ENCODE results near the gene MAGI2. TPM values are rescaled to one million over a fixed set of nuclear protein-coding genes. Genes with fewer than 3 reads are reported as not detected.

The MAGI2 gene
- total RNA-seq, 3 donors from 2014 or later (not counting 1 experiment from before 2014, with no cell fraction given): 0.09 to 0.48 (median 0.27) TPM

GRCh38 chr7:79216236-79216635 is 237.2 kb downstream of the MAGI2 start:
- Histone ChIP-seq H3K9me3 (ENCODE audit: control insufficient read depth, insufficient read depth, low read length) (no peaks in the 10 kb centered on the region), H3K36me3 (ENCODE audit: control insufficient read depth, insufficient read depth, low read length) (no peaks in the 10 kb centered on the region), H3K4me1 (ENCODE audit: control insufficient read depth, insufficient read depth, low read length) (no peaks in the 10 kb centered on the region), H3K27ac (ENCODE audit: low read length) (no peak overlapping the region), H3K27me3 (ENCODE audit: control insufficient read depth, insufficient read depth, low read length) (no peaks in the 10 kb centered on the region), H3K4me3 (ENCODE audit: low read length) (no peak overlapping the region)
- Mint-ChIP-seq H3K4me1 (no peaks in the 10 kb centered on the region), H3K4me3 (no peak overlapping the region), H3K27me3 (ENCODE audit: low read depth in 2 of 2) (no peaks in the 10 kb centered on the region), H3K27ac (no peak overlapping the region), H3K36me3 (no peaks in the 10 kb centered on the region), H3K9me3 (peaks cover 5 to 13% of the 10 kb centered on the region in 2 donors)
- ATAC-seq (no peak), DNase-seq (no peak)
- TF ChIP-seq, protein P1, sequence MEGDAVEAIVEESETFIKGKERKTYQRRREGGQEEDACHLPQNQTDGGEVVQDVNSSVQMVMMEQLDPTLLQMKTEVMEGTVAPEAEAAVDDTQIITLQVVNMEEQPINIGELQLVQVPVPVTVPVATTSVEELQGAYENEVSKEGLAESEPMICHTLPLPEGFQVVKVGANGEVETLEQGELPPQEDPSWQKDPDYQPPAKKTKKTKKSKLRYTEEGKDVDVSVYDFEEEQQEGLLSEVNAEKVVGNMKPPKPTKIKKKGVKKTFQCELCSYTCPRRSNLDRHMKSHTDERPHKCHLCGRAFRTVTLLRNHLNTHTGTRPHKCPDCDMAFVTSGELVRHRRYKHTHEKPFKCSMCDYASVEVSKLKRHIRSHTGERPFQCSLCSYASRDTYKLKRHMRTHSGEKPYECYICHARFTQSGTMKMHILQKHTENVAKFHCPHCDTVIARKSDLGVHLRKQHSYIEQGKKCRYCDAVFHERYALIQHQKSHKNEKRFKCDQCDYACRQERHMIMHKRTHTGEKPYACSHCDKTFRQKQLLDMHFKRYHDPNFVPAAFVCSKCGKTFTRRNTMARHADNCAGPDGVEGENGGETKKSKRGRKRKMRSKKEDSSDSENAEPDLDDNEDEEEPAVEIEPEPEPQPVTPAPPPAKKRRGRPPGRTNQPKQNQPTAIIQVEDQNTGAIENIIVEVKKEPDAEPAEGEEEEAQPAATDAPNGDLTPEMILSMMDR (IDR thresholded peaks at IDR 0.05): no peak
- intact Hi-C loops (cut with micrococcal nuclease): no loop called here
- WGBS (ENCODE audit: insufficient coverage): 94% methylated on average over 4 of the region's 4 CpGs

DNA sequence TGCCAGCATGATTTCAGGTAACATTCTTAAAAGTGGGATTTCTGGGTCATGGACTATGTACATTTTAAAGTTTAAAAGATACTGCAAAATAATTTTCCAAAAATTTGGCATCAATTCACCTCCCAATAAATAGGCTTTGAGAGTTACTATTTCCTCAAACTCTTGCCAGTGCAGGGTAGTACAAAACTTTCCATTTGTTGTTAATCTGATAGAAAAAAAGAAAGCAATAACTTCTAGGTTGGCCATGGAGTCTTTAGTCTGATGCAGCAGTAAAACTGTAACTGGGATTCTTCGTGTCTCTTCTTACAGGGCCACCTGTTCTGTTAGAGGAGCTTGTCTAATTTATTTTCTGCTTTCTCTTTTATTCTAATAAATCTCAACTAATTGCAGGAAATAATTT is 241.1 kb downstream of the MAGI2 start:
- no peak overlapping the region for H3K4me3 Mint-ChIP-seq
- no peaks in the 10 kb centered on the region for H3K36me3 Mint-ChIP-seq
- intact Hi-C loops (cut with micrococcal nuclease): no loop called here
- 100% methylated on average over 1 of the region's 1 CpG for WGBS (ENCODE audit: insufficient coverage)
- no peak overlapping the region for H3K27ac ChIP-seq (ENCODE audit: low read length)
- no peak overlapping the region for H3K4me3 ChIP-seq (ENCODE audit: low read length)
- no peak overlapping the region for H3K27ac Mint-ChIP-seq
- DNase-seq (no peak), ATAC-seq (no peak)
- no peaks in the 10 kb centered on the region for H3K36me3 ChIP-seq (ENCODE audit: control insufficient read depth, insufficient read depth, low read length)
- TF ChIP-seq, protein P1 (IDR thresholded peaks at IDR 0.05): no peak
- H3K9me3 ChIP-seq (ENCODE audit: control insufficient read depth, insufficient read depth, low read length): no peaks in the 10 kb centered on the region
- peaks cover 9 to 21% of the 10 kb centered on the region in 2 donors for H3K9me3 Mint-ChIP-seq
- H3K27me3 Mint-ChIP-seq (ENCODE audit: low read depth in 2 of 2): no peaks in the 10 kb centered on the region
- no peaks in the 10 kb centered on the region for H3K4me1 ChIP-seq (ENCODE audit: control insufficient read depth, insufficient read depth, low read length)
- H3K27me3 ChIP-seq (ENCODE audit: control insufficient read depth, insufficient read depth, low read length): no peaks in the 10 kb centered on the region
- no peaks in the 10 kb centered on the region for H3K4me1 Mint-ChIP-seq

DNA sequence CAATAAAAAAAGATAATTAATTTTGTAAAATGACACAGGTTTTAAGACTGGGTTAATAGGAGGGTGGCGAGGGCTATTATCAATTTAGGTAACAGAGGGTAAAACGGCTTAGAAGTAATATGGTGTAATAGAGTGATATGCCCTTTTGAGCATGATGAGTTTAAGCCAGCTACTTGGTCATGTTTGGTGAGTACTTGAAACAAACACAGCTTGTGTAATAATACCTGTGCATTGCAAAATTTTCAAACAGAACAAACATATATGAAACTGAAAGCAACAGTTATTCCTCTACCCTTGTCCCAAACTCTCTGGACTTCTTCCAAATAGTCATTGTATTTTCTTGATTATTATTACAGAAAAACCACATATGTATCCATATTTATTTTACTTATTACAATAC is 241.7 kb downstream of the MAGI2 start:
- no peaks in the 10 kb centered on the region for H3K4me1 ChIP-seq (ENCODE audit: control insufficient read depth, insufficient read depth, low read length)
- DNase-seq: no peak
- H3K36me3 ChIP-seq (ENCODE audit: control insufficient read depth, insufficient read depth, low read length): no peaks in the 10 kb centered on the region
- no peaks in the 10 kb centered on the region for H3K9me3 ChIP-seq (ENCODE audit: control insufficient read depth, insufficient read depth, low read length)
- intact Hi-C loops (cut with micrococcal nuclease): no loop called here
- no peak overlapping the region for H3K4me3 ChIP-seq (ENCODE audit: low read length)
- no peak overlapping the region for H3K27ac ChIP-seq (ENCODE audit: low read length)
- H3K27me3 ChIP-seq (ENCODE audit: control insufficient read depth, insufficient read depth, low read length): no peaks in the 10 kb centered on the region
- WGBS (ENCODE audit: insufficient coverage): 93% methylated on average over 2 of the region's 2 CpGs
- TF ChIP-seq, protein P1 (IDR thresholded peaks at IDR 0.05): no peak
- no peaks in the 10 kb centered on the region for H3K27me3 Mint-ChIP-seq (ENCODE audit: low read depth in 2 of 2)
- H3K36me3 Mint-ChIP-seq: no peaks in the 10 kb centered on the region
- H3K27ac Mint-ChIP-seq: no peak overlapping the region
- H3K9me3 Mint-ChIP-seq: peaks cover 9 to 22% of the 10 kb centered on the region in 2 donors
- no peaks in the 10 kb centered on the region for H3K4me1 Mint-ChIP-seq
- no peak for ATAC-seq
- H3K4me3 Mint-ChIP-seq: no peak overlapping the region

GRCh38 chr7:79199961-79200360 is 253.5 kb downstream of the MAGI2 start:
- H3K27me3 ChIP-seq (ENCODE audit: control insufficient read depth, insufficient read depth, low read length): no peaks in the 10 kb centered on the region
- Mint-ChIP-seq H3K27ac (no peak overlapping the region), H3K36me3 (no peaks in the 10 kb centered on the region), H3K4me1 (no peaks in the 10 kb centered on the region), H3K27me3 (ENCODE audit: low read depth in 2 of 2) (no peaks in the 10 kb centered on the region), H3K9me3 (peaks cover 15 to 16% of the 10 kb centered on the region in 2 donors), H3K4me3 (no peak overlapping the region)
- H3K27ac ChIP-seq (ENCODE audit: low read length): no peak overlapping the region
- ATAC-seq (no peak), DNase-seq (no peak)
- H3K4me1 ChIP-seq (ENCODE audit: control insufficient read depth, insufficient read depth, low read length): no peaks in the 10 kb centered on the region
- no peak overlapping the region for H3K4me3 ChIP-seq (ENCODE audit: low read length)
- no peaks in the 10 kb centered on the region for H3K36me3 ChIP-seq (ENCODE audit: control insufficient read depth, insufficient read depth, low read length)
- TF ChIP-seq, protein P1 (IDR thresholded peaks at IDR 0.05): no peak
- intact Hi-C loops (cut with micrococcal nuclease): no loop called here
- H3K9me3 ChIP-seq (ENCODE audit: control insufficient read depth, insufficient read depth, low read length): no peaks in the 10 kb centered on the region
- 73% methylated on average over 2 of the region's 2 CpGs for WGBS (ENCODE audit: insufficient coverage)

Measured in natural killer cell (primary cell).